Uterus (tissue), 4 donors: ENCODE data around the gene ADGRD1. TPM values are rescaled to one million over a fixed set of nuclear protein-coding genes. Genes with fewer than 3 reads are reported as not detected.

Experiments
- DNase-seq, 2 donors: peaks; one replicate each; pipeline ENCODE4 v3.0.0-alpha.2; 2019 to 2020
- H3K27ac ChIP-seq, 2 donors: fragments of 200-600 bp; sonication (generic); 1 replicate in 1 of 2; 2 replicates in 1 of 2; pipeline ENCODE4 v1.5.1; 2016 to 2018
- H3K27me3 ChIP-seq, 2 donors: fragments of 200-600 bp; sonication (generic); one replicate each; pipeline ENCODE4 v1.5.1; 2018 to 2019; ENCODE audit warnings: control low read depth in 1 of 2
- H3K36me3 ChIP-seq, 2 donors: fragments of 200-600 bp; sonication (generic); one replicate each; pipeline ENCODE4 v1.5.1; 2019; ENCODE audit warnings: control low read depth in 1 of 2
- H3K4me1 ChIP-seq, 2 donors: fragments of 200-600 bp; sonication (generic); one replicate each; pipeline ENCODE4 v1.5.1; 2018 to 2019; ENCODE audit warnings: control low read depth in 1 of 2
- H3K4me3 ChIP-seq, 2 donors: fragments of 200-600 bp; sonication (generic); 1 replicate in 1 of 2; 2 replicates in 1 of 2; pipeline ENCODE4 v1.5.1; 2018 to 2019; ENCODE audit warnings: mild to moderate bottlenecking in 1 of 2
- H3K9me3 ChIP-seq, 2 donors: fragments of 200-600 bp; sonication (generic); one replicate each; pipeline ENCODE4 v1.5.1; 2019; ENCODE audit warnings: control low read depth in 1 of 2
- CTCF ChIP-seq, 4 experiments: fragments of 200-600 bp in 2 of 4; fragments of 450-650 bp in 2 of 4; sonication (generic) in 2 of 4; IDR thresholded peaks; one replicate each; pipeline ENCODE4 v1.5.1; 2016 to 2019; ENCODE audit warnings: antibody characterized with exemption in 4 of 4, mild to moderate bottlenecking in 2 of 4, moderate library complexity in 1 of 4
- POLR2A ChIP-seq, 2 donors: fragments of 450-650 bp; IDR thresholded peaks; one replicate each; pipeline ENCODE4 v1.6.1; 2016; ENCODE audit warnings: antibody characterized with exemption in 2 of 2, mild to moderate bottlenecking in 1 of 2, moderate library complexity in 1 of 2
- intact Hi-C: fragments of 100-400 bp; cut with DNase I; formaldehyde crosslinking; loops from one replicate; pipeline ENCODE4 v1.15.1; 2023; ENCODE audit warnings: low total_unique reads
- total RNA-seq, 4 donors: library from RNA; depleted of rRNA in 3 of 4; stranded (reverse); fragments of >200 nt in 3 of 4; gene quantifications; one replicate each; pipeline versions ENCODE4 v1.1.0 to v1.2.4, GENCODE V29; 2014 to 2023
- donor health status: DM: yes; HTN: yes; CAD: no.

The ADGRD1 gene
- total RNA-seq, 4 donors from 2014 or later, result 13.5 to 89.9 (median 33.7) TPM

- Histone ChIP-seq H3K36me3 (no peaks in the 10 kb centered on the region), H3K9me3 (no peaks in the 10 kb centered on the region), H3K4me3 (no peak overlapping the region), H3K4me1 (no peaks in the 10 kb centered on the region), H3K27me3 (no peaks in the 10 kb centered on the region), H3K27ac (no peak overlapping the region)
- no peak for DNase-seq
- no peak for TF ChIP-seq POLR2A (IDR thresholded peaks at IDR 0.05)
- TF ChIP-seq CTCF (IDR thresholded peaks at IDR 0.05), result no peak
- intact Hi-C loops, result no loop called here
These were observed 5.9 kb downstream of the ADGRD1 start for GRCh38 chr12:130959632-130960031.

- H3K9me3 ChIP-seq, result no peaks in the 10 kb centered on the region
- no peak for DNase-seq
- intact Hi-C loops, result no loop called here
- H3K27me3 ChIP-seq, result no peaks in the 10 kb centered on the region
- H3K4me3 ChIP-seq, result no peak overlapping the region
- H3K36me3 ChIP-seq, result no peaks in the 10 kb centered on the region
- H3K4me1 ChIP-seq, result no peaks in the 10 kb centered on the region
- no peak overlapping the region for H3K27ac ChIP-seq
- no peak for TF ChIP-seq POLR2A (IDR thresholded peaks at IDR 0.05)
- no peak for TF ChIP-seq CTCF (IDR thresholded peaks at IDR 0.05)
These were observed 6.4 kb downstream of the ADGRD1 start for GRCh38 chr12:130960058-130960457.

- TF ChIP-seq CTCF (IDR thresholded peaks at IDR 0.05) (no peak), POLR2A (IDR thresholded peaks at IDR 0.05) (no peak)
- Histone ChIP-seq H3K4me3 (no peak overlapping the region), H3K4me1 (no peaks in the 10 kb centered on the region), H3K36me3 (no peaks in the 10 kb centered on the region), H3K27ac (no peak overlapping the region), H3K9me3 (no peaks in the 10 kb centered on the region), H3K27me3 (no peaks in the 10 kb centered on the region)
- intact Hi-C loops, result no loop called here
- no peak for DNase-seq
These were observed 7.1 kb downstream of the ADGRD1 start for GRCh38 chr12:130960787-130961186.

- no peak for TF ChIP-seq CTCF (IDR thresholded peaks at IDR 0.05)
- no peak for TF ChIP-seq POLR2A (IDR thresholded peaks at IDR 0.05)
- peak overlapping the region; percentile 1 to 35 for H3K27ac ChIP-seq
- no peaks in the 10 kb centered on the region for H3K9me3 ChIP-seq
- no peak for DNase-seq
- H3K36me3 ChIP-seq, result no peaks in the 10 kb centered on the region
- intact Hi-C loops, result no loop called here
- no peaks in the 10 kb centered on the region for H3K27me3 ChIP-seq
- no peak overlapping the region for H3K4me3 ChIP-seq
- H3K4me1 ChIP-seq, result no peaks in the 10 kb centered on the region
These were observed 8.3 kb downstream of the ADGRD1 start for GRCh38 chr12:130961921-130962451.

GRCh38 chr12:130965214-130965613, 11.5 kb downstream of the ADGRD1 start:
- intact Hi-C loops, result no loop called here
- Histone ChIP-seq H3K27me3 (no peaks in the 10 kb centered on the region), H3K36me3 (no peaks in the 10 kb centered on the region), H3K4me3 (no peak overlapping the region), H3K9me3 (no peaks in the 10 kb centered on the region), H3K4me1 (no peaks in the 10 kb centered on the region), H3K27ac (no peak overlapping the region)
- DNase-seq, result no peak
- TF ChIP-seq POLR2A (IDR thresholded peaks at IDR 0.05) (no peak), CTCF (IDR thresholded peaks at IDR 0.05) (no peak)
